ENCODE data around the gene TMEM232. TPM values are rescaled to one million over a fixed set of nuclear protein-coding genes. Genes with fewer than 3 reads are reported as not detected.

TMEM232 gene
- total and polyA plus RNA-seq, 4 donors, result 3.4 to 28.3 (median 9.3) TPM

GRCh38 chr5:110398951-110399350 is 327.5 kb downstream of the TMEM232 start:
- no peaks in the 10 kb centered on the region for H3K36me3 ChIP-seq (ENCODE audit: control insufficient read depth in 4 of 4, insufficient read depth in 4 of 4, low read length in 4 of 4)
- 79 to 83% methylated on average over 2 of the region's 2 CpGs for WGBS, 2 donors
- H3K9me3 ChIP-seq (ENCODE audit: control insufficient read depth in 4 of 4, insufficient read depth in 3 of 4, low read length in 3 of 4), result no peaks in the 10 kb centered on the region
- H3K27me3 ChIP-seq (ENCODE audit: control insufficient read depth in 3 of 3, insufficient read depth in 3 of 3, low read length in 2 of 3), result no peaks in the 10 kb centered on the region
- H3K27ac ChIP-seq (ENCODE audit: low read depth in 1 of 2, low read length in 1 of 2), result no peak overlapping the region
- no peak overlapping the region for H3K4me3 ChIP-seq
- DNase-seq (no peak), ATAC-seq (ENCODE audit: insufficient read depth, low FRiP score) (no peak)
- no peaks in the 10 kb centered on the region for H3K4me1 ChIP-seq (ENCODE audit: control insufficient read depth in 5 of 5, insufficient read depth in 5 of 5, low read length in 5 of 5)
- no peak overlapping the region for H3K9ac ChIP-seq (ENCODE audit: insufficient read depth in 1 of 2, low read length in 2 of 2)
- TF ChIP-seq, protein P1, sequence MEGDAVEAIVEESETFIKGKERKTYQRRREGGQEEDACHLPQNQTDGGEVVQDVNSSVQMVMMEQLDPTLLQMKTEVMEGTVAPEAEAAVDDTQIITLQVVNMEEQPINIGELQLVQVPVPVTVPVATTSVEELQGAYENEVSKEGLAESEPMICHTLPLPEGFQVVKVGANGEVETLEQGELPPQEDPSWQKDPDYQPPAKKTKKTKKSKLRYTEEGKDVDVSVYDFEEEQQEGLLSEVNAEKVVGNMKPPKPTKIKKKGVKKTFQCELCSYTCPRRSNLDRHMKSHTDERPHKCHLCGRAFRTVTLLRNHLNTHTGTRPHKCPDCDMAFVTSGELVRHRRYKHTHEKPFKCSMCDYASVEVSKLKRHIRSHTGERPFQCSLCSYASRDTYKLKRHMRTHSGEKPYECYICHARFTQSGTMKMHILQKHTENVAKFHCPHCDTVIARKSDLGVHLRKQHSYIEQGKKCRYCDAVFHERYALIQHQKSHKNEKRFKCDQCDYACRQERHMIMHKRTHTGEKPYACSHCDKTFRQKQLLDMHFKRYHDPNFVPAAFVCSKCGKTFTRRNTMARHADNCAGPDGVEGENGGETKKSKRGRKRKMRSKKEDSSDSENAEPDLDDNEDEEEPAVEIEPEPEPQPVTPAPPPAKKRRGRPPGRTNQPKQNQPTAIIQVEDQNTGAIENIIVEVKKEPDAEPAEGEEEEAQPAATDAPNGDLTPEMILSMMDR (IDR thresholded peaks at IDR 0.05; ENCODE audit: control extremely low read depth, extremely low read depth), result no peak

DNA sequence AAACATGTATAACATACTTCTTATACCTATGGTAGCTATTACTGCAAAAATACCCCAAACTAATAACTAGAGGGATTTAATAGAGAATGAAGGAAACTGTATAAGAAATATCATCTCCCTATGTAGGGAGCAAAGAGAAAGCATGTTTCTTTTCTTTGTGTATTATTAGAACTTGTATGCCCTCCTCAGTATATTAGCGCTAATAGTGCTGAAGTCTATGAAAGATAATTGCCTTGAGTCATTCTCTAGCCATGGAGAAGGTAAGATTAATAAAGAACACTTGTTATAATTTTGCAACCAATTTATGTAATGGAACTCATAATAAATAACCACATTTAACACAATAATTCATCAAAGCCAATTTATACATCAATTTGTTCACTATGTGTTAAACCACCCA is 329.2 kb downstream of the TMEM232 start:
- Histone ChIP-seq H3K27me3 (ENCODE audit: control insufficient read depth in 3 of 3, insufficient read depth in 3 of 3, low read length in 2 of 3) (no peaks in the 10 kb centered on the region), H3K9ac (ENCODE audit: insufficient read depth in 1 of 2, low read length in 2 of 2) (no peak overlapping the region), H3K36me3 (ENCODE audit: control insufficient read depth in 4 of 4, insufficient read depth in 4 of 4, low read length in 4 of 4) (no peaks in the 10 kb centered on the region), H3K9me3 (ENCODE audit: control insufficient read depth in 4 of 4, insufficient read depth in 3 of 4, low read length in 3 of 4) (no peaks in the 10 kb centered on the region), H3K4me1 (ENCODE audit: control insufficient read depth in 5 of 5, insufficient read depth in 5 of 5, low read length in 5 of 5) (no peaks in the 10 kb centered on the region), H3K4me3 (no peak overlapping the region), H3K27ac (ENCODE audit: low read depth in 1 of 2, low read length in 1 of 2) (no peak overlapping the region)
- TF ChIP-seq, protein P1 (IDR thresholded peaks at IDR 0.05; ENCODE audit: control extremely low read depth, extremely low read depth), result no peak
- 97 to 98% methylated on average over 1 of the region's 1 CpG for WGBS, 2 donors
- no peak for ATAC-seq (ENCODE audit: insufficient read depth, low FRiP score)
- no peak for DNase-seq

DNA sequence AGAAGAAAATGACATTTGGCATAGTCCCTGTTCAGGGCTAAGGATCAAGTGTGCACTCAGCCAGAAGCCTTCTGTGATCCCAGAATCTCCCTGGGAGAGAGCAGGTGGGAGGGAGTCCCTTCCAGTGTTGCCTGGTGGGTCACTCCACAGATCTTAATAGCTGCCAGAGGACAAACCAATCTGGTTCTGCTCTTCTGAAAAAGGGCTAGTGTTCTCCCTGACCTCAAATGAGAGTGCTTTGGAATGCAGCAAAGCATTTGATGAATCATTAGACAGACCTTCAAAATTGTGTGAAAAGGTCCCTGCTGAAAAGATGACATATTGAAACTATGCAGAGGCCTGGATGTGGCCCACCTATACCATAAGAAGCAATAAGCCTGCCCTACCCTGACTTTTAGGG is 339.7 kb downstream of the TMEM232 start:
- no peak overlapping the region for H3K4me3 ChIP-seq
- TF ChIP-seq, protein P1 (IDR thresholded peaks at IDR 0.05; ENCODE audit: control extremely low read depth, extremely low read depth), result no peak
- H3K36me3 ChIP-seq (ENCODE audit: control insufficient read depth in 4 of 4, insufficient read depth in 4 of 4, low read length in 4 of 4), result no peaks in the 10 kb centered on the region
- no peaks in the 10 kb centered on the region for H3K27me3 ChIP-seq (ENCODE audit: control insufficient read depth in 3 of 3, insufficient read depth in 3 of 3, low read length in 2 of 3)
- ATAC-seq (ENCODE audit: insufficient read depth, low FRiP score) (no peak), DNase-seq (no peak)
- H3K27ac ChIP-seq (ENCODE audit: low read depth in 1 of 2, low read length in 1 of 2), result no peak overlapping the region
- no peak overlapping the region for H3K9ac ChIP-seq (ENCODE audit: insufficient read depth in 1 of 2, low read length in 2 of 2)
- no peaks in the 10 kb centered on the region for H3K9me3 ChIP-seq (ENCODE audit: control insufficient read depth in 4 of 4, insufficient read depth in 3 of 4, low read length in 3 of 4)
- no peaks in the 10 kb centered on the region for H3K4me1 ChIP-seq (ENCODE audit: control insufficient read depth in 5 of 5, insufficient read depth in 5 of 5, low read length in 5 of 5)

GRCh38 chr5:110383231-110383630 is 343.2 kb downstream of the TMEM232 start:
- no peaks in the 10 kb centered on the region for H3K36me3 ChIP-seq (ENCODE audit: control insufficient read depth in 4 of 4, insufficient read depth in 4 of 4, low read length in 4 of 4)
- no peak for ATAC-seq (ENCODE audit: insufficient read depth, low FRiP score)
- no peak overlapping the region for H3K27ac ChIP-seq (ENCODE audit: low read depth in 1 of 2, low read length in 1 of 2)
- no peak overlapping the region for H3K9ac ChIP-seq (ENCODE audit: insufficient read depth in 1 of 2, low read length in 2 of 2)
- DNase-seq, result no peak
- H3K9me3 ChIP-seq (ENCODE audit: control insufficient read depth in 4 of 4, insufficient read depth in 3 of 4, low read length in 3 of 4), result no peaks in the 10 kb centered on the region
- H3K4me3 ChIP-seq, result no peak overlapping the region
- TF ChIP-seq, protein P1 (IDR thresholded peaks at IDR 0.05; ENCODE audit: control extremely low read depth, extremely low read depth), result no peak
- H3K27me3 ChIP-seq (ENCODE audit: control insufficient read depth in 3 of 3, insufficient read depth in 3 of 3, low read length in 2 of 3), result no peaks in the 10 kb centered on the region
- H3K4me1 ChIP-seq (ENCODE audit: control insufficient read depth in 5 of 5, insufficient read depth in 5 of 5, low read length in 5 of 5), result no peaks in the 10 kb centered on the region
